ENCODE data around the gene OTOG. TPM values are rescaled to one million over a fixed set of nuclear protein-coding genes. Genes with fewer than 3 reads are reported as not detected.

OTOG gene
- total RNA-seq, 1 donor from 2014 or later: not detected

- DNase-seq (ENCODE audit: low spot score in 2 of 2): no peak
- no peaks in the 10 kb centered on the region for H3K9me3 ChIP-seq
- intact Hi-C loops (cut with DNase I): no loop called here
Measured at GRCh38 chr11:17556999-17557398, 9.9 kb downstream of the OTOG start.

GRCh38 chr11:17558025-17558780 is 11.1 kb downstream of the OTOG start:
- TF ChIP-seq CTCF (IDR thresholded peaks at IDR 0.05): no peak
- intact Hi-C loops (cut with DNase I): no loop called here
- H3K4me1 ChIP-seq: no peaks in the 10 kb centered on the region
- no peak overlapping the region for H3K27ac ChIP-seq
- no peak overlapping the region for H3K4me3 ChIP-seq
- H3K36me3 ChIP-seq: no peaks in the 10 kb centered on the region
- DNase-seq (ENCODE audit: low spot score in 2 of 2): no peak
- H3K9me3 ChIP-seq: no peaks in the 10 kb centered on the region
- no peaks in the 10 kb centered on the region for H3K27me3 ChIP-seq

More at GRCh38 chr11:17556999-17557398, 9.9 kb downstream of the OTOG start:
- TF ChIP-seq CTCF (IDR thresholded peaks at IDR 0.05): no peak
- no peak overlapping the region for H3K4me3 ChIP-seq
- H3K36me3 ChIP-seq: no peaks in the 10 kb centered on the region
- no peaks in the 10 kb centered on the region for H3K4me1 ChIP-seq
- H3K27me3 ChIP-seq: no peaks in the 10 kb centered on the region
- no peak overlapping the region for H3K27ac ChIP-seq

GRCh38 chr11:17558916-17559315 is 11.9 kb downstream of the OTOG start:
- Histone ChIP-seq H3K9me3 (no peaks in the 10 kb centered on the region), H3K27me3 (no peaks in the 10 kb centered on the region), H3K36me3 (no peaks in the 10 kb centered on the region), H3K4me3 (no peak overlapping the region), H3K4me1 (no peaks in the 10 kb centered on the region), H3K27ac (no peak overlapping the region)
- no peak for DNase-seq (ENCODE audit: low spot score in 2 of 2)
- no peak for TF ChIP-seq CTCF (IDR thresholded peaks at IDR 0.05)
- intact Hi-C loops (cut with DNase I): no loop called here

GRCh38 chr11:17559341-17560087 is 12.5 kb downstream of the OTOG start:
- no peaks in the 10 kb centered on the region for H3K36me3 ChIP-seq
- intact Hi-C loops (cut with DNase I): no loop called here
- no peaks in the 10 kb centered on the region for H3K4me1 ChIP-seq
- H3K27ac ChIP-seq: no peak overlapping the region
- no peak overlapping the region for H3K4me3 ChIP-seq
- no peaks in the 10 kb centered on the region for H3K27me3 ChIP-seq
- no peaks in the 10 kb centered on the region for H3K9me3 ChIP-seq
- TF ChIP-seq CTCF (IDR thresholded peaks at IDR 0.05): no peak
- DNase-seq (ENCODE audit: low spot score in 2 of 2): no peak

GRCh38 chr11:17560281-17561110 is 13.4 kb downstream of the OTOG start:
- H3K4me3 ChIP-seq: no peak overlapping the region
- H3K27me3 ChIP-seq: no peaks in the 10 kb centered on the region
- DNase-seq (ENCODE audit: low spot score in 2 of 2): no peak
- TF ChIP-seq CTCF (IDR thresholded peaks at IDR 0.05): no peak
- no peaks in the 10 kb centered on the region for H3K4me1 ChIP-seq
- intact Hi-C loops (cut with DNase I): no loop called here
- no peaks in the 10 kb centered on the region for H3K9me3 ChIP-seq
- H3K27ac ChIP-seq: no peak overlapping the region
- no peaks in the 10 kb centered on the region for H3K36me3 ChIP-seq

Measured in ascending aorta (tissue), 2 donors.